Measurements from ENCODE around the gene SH3RF3. TPM values are rescaled to one million over a fixed set of nuclear protein-coding genes. Genes with fewer than 3 reads are reported as not detected.

The SH3RF3 gene
- total and polyA plus RNA-seq, 2 of the 13 experiments (the other 11 are each of a cell fraction or from before 2014, with no cell fraction given) = 0.04 TPM; not detected in 1

DNA sequence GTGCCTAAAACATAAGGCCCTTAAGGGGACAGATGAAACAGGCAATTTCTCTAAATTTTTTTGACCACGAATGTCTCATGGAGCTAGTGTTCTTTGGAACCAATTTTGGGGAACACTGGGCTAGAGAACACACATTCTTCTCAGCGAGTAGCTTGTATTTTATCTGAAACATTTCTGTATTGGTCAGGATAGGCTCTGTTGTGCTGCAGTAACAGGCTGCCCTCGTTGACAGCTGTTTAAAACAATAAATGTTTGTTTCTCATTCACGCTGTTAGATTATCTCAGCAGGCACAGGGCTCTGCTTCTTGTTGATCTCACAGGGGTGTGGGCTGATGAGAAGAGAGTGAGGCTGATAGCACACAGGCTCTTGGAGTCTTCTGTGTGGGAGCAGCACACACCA, 105.3 kb downstream of the SH3RF3 start:
- no peak overlapping the region for H3K4me3 ChIP-seq (replicated peaks in 1 of 3; ENCODE audit: insufficient read depth in 1 of 3, low read depth in 2 of 3, low read length in 3 of 3)
- POLR2A ChIA-PET = no interaction called here
- H3K9me3 ChIP-seq (ENCODE audit: low read length) = no peaks in the 10 kb centered on the region
- intact Hi-C loops (cut with micrococcal nuclease; ENCODE audit: unreplicated experiment) = no loop called here
- FAIRE-seq (no peak), ATAC-seq (no peak), DNase-seq (ENCODE audit: low spot score) (no peak)
- no peaks in the 10 kb centered on the region for H3K27me3 ChIP-seq (ENCODE audit: control insufficient read depth in 1 of 2, insufficient read depth in 2 of 2, low read length in 2 of 2)
- H3K79me2 ChIP-seq (ENCODE audit: insufficient read depth, low read length) = no peaks in the 10 kb centered on the region
- H3K9ac ChIP-seq (ENCODE audit: insufficient read depth, low read depth, low read length) = no peak overlapping the region
- no peak overlapping the region for H2AFZ ChIP-seq (ENCODE audit: low read length)
- H4K20me1 ChIP-seq (ENCODE audit: insufficient read depth, low read length) = no peaks in the 10 kb centered on the region
- no peaks in the 10 kb centered on the region for H3K4me1 ChIP-seq (ENCODE audit: insufficient read depth, low read length)
- in situ Hi-C loops (cut with HindIII; ENCODE audit: extremely low pct_ligation_motif_present, low pct_unique_long_range_greater_than_20kb) = no loop called here
- no peak overlapping the region for H3K4me2 ChIP-seq (ENCODE audit: low read depth, low read length)
- BruUV-seq (replicated peaks) = no TSS peak
- CTCF ChIA-PET (ENCODE audit: low intra/inter-chr PET ratio, low total read pairs) = no interaction called here
- TF ChIP-seq STAT5B (CRISPR knock-in tag; IDR thresholded peaks at IDR 0.05) (no peak), ZNF12 (CRISPR knock-in tag; IDR thresholded peaks at IDR 0.05) (peak; percentile 93)
- H3K27ac ChIP-seq (ENCODE audit: extremely low read length, insufficient read depth, low read length) = no peak overlapping the region
- H3K36me3 ChIP-seq (replicated peaks in 1 of 2; ENCODE audit: control insufficient read depth in 1 of 2, insufficient read depth in 2 of 2, low read length in 2 of 2) = no peaks in the 10 kb centered on the region
- 29% methylated on average over 4 of the region's 4 CpGs for WGBS (ENCODE audit: low lambda C conversion rate)

DNA sequence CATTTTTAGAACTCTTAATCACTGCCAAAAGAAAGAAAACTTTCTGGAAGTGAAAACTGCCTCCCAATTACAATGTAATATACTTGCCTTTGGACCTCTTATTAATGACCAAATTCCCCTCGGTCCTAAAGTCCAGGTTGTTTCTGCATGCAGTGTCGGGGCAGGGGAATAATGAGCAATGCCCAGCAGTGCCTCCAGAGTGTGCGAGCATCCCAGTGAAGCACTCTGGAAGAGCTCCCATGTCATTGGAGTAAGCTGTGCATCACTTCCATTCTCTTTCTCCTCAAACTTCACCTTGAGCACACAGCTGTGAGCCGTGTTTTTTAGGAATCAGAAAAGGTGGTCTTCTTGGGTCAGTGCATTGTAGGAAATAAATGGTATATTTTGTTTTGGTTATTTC, 107.1 kb downstream of the SH3RF3 start:
- Histone ChIP-seq H3K79me2 (ENCODE audit: insufficient read depth, low read length) (no peaks in the 10 kb centered on the region), H2AFZ (ENCODE audit: low read length) (no peak overlapping the region), H4K20me1 (ENCODE audit: insufficient read depth, low read length) (no peaks in the 10 kb centered on the region), H3K9ac (ENCODE audit: insufficient read depth, low read depth, low read length) (no peak overlapping the region), H3K4me1 (ENCODE audit: insufficient read depth, low read length) (no peaks in the 10 kb centered on the region), H3K4me2 (ENCODE audit: low read depth, low read length) (no peak overlapping the region), H3K9me3 (ENCODE audit: low read length) (no peaks in the 10 kb centered on the region), H3K27ac (ENCODE audit: extremely low read length, insufficient read depth, low read length) (no peak overlapping the region), H3K4me3 (replicated peaks in 1 of 3; ENCODE audit: insufficient read depth in 1 of 3, low read depth in 2 of 3, low read length in 3 of 3) (no peak overlapping the region), H3K27me3 (ENCODE audit: control insufficient read depth in 1 of 2, insufficient read depth in 2 of 2, low read length in 2 of 2) (no peaks in the 10 kb centered on the region), H3K36me3 (replicated peaks in 1 of 2; ENCODE audit: control insufficient read depth in 1 of 2, insufficient read depth in 2 of 2, low read length in 2 of 2) (no peaks in the 10 kb centered on the region)
- in situ Hi-C loops (cut with HindIII; ENCODE audit: extremely low pct_ligation_motif_present, low pct_unique_long_range_greater_than_20kb) (no loop called here), intact Hi-C loops (cut with micrococcal nuclease; ENCODE audit: unreplicated experiment) (no loop called here)
- no TSS peak for BruUV-seq (replicated peaks)
- FAIRE-seq (no peak), DNase-seq (ENCODE audit: low spot score) (no peak), ATAC-seq (no peak)
- ChIA-PET POLR2A (no interaction called here), CTCF (ENCODE audit: low intra/inter-chr PET ratio, low total read pairs) (no interaction called here)
- 38% methylated on average over 4 of the region's 4 CpGs for WGBS (ENCODE audit: low lambda C conversion rate)
- TF ChIP-seq PRDM10 (CRISPR knock-in tag; IDR thresholded peaks at IDR 0.05; ENCODE audit: low read depth) (no peak), MIER2 (CRISPR knock-in tag; IDR thresholded peaks at IDR 0.05) (no peak), SP1 (IDR thresholded peaks at IDR 0.05) (no peak), SP1 (CRISPR knock-in tag; IDR thresholded peaks at IDR 0.05) (no peak), ZNF446 (CRISPR knock-in tag; IDR thresholded peaks at IDR 0.05) (no peak), KDM2A (CRISPR knock-in tag; IDR thresholded peaks at IDR 0.05; ENCODE audit: borderline replicate concordance, low read depth) (no peak), ZNF34 (CRISPR knock-in tag; IDR thresholded peaks at IDR 0.05; ENCODE audit: borderline replicate concordance) (no peak), ZC3H13 (CRISPR knock-in tag; IDR thresholded peaks at IDR 0.05) (no peak), MTF2 (CRISPR knock-in tag; IDR thresholded peaks at IDR 0.05; ENCODE audit: borderline replicate concordance) (no peak), HNRNPK (IDR thresholded peaks at IDR 0.05; ENCODE audit: low read depth, low read length, poor library complexity, severe bottlenecking) (no peak)
- TF ChIP-seq, protein P1, sequence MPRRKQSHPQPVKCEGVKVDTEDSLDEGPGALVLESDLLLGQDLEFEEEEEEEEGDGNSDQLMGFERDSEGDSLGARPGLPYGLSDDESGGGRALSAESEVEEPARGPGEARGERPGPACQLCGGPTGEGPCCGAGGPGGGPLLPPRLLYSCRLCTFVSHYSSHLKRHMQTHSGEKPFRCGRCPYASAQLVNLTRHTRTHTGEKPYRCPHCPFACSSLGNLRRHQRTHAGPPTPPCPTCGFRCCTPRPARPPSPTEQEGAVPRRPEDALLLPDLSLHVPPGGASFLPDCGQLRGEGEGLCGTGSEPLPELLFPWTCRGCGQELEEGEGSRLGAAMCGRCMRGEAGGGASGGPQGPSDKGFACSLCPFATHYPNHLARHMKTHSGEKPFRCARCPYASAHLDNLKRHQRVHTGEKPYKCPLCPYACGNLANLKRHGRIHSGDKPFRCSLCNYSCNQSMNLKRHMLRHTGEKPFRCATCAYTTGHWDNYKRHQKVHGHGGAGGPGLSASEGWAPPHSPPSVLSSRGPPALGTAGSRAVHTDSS (CRISPR knock-in tag; conservative IDR thresholded peaks at IDR 0.05) = no peak
